ENCODE measurements around the gene NFU1.
A peak's percentile ranks its signal among the peaks of the same experiment; 100 is the strongest.

Gene NFU1

DNA sequence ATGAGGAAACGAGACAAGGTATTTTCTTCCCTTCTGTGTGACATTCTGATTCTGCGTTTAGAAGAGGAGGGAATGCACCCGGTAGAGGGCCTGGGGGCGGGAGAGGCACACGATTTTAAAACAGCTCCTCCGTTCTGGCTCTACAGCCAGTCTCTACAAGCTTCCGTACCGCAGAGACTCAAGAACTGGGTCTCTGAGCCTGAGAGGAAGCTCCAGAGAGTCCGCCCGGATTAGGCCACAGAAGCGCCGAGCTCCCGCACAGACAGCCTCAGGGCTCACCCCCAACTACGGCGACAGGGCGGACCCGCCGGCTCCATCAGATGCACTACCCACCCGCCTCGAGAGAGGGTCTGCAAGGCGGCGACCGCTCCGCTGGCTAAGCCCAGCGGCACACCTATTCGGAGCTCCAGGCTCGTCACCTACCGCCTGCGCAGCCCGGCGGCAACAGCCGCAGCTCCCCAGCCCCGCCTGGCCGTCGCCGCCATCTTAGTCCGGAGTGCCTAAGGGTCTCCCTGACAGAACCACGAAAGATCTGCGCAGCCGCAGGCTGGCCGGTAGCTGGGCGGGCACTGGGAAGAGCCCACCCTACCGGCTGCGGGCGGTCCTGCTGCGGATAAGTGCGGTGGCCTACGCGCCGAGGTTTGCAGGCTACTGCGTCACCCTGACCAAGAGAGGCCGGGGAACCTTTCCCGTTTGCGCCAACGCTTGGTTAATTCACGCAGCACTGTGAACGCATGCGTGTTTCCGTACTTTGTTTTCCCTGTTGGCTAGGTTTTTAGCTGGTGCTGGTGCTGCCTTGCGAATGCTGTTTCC lies at the start of gene NFU1:
NFU1 (minus strand) TSS at position 498 of the 813 bp plus-strand sequence; CDS start at position 485, 13 bp downstream.
- H3K27me3 Mint-ChIP-seq = no peaks in the 10 kb centered on the region
- peaks cover under 1% of the 10 kb centered on the region for H3K36me3 Mint-ChIP-seq (ENCODE audit: low read depth)
- peak within 1 kb of the TSS; percentile 96 for H3K4me3 Mint-ChIP-seq
- peak within 1 kb of the TSS; percentile 98 for H3K27ac Mint-ChIP-seq
- peaks cover 34% of the 10 kb centered on the region for H3K4me1 Mint-ChIP-seq (ENCODE audit: low read depth)
- H3K9me3 Mint-ChIP-seq = peaks cover 7% of the 10 kb centered on the region

DNA sequence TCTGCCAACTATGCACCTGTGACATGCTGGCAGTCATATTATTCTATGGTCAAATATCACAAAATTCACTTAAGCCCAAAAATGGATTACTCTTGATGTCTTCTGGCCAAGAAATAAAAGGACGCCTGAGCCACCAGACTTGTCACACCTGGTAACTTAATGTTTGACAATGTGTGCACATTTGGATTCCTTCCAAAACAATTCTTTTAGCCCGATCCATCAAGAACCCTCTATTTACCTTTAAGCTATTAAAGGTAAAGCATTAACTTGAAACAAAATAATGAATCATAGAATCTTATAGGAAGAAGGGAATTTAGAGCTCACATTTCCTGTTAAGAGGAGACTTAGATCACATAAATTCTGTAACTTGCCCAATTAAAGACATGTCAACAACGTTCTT lies 46.5 kb upstream of the NFU1 start:
- Mint-ChIP-seq H3K4me1 (ENCODE audit: low read depth) (peaks cover 22% of the 10 kb centered on the region), H3K27ac (no peak overlapping the region), H3K36me3 (ENCODE audit: low read depth) (peaks cover 39% of the 10 kb centered on the region), H3K4me3 (no peak overlapping the region), H3K9me3 (no peaks in the 10 kb centered on the region), H3K27me3 (no peaks in the 10 kb centered on the region)

DNA sequence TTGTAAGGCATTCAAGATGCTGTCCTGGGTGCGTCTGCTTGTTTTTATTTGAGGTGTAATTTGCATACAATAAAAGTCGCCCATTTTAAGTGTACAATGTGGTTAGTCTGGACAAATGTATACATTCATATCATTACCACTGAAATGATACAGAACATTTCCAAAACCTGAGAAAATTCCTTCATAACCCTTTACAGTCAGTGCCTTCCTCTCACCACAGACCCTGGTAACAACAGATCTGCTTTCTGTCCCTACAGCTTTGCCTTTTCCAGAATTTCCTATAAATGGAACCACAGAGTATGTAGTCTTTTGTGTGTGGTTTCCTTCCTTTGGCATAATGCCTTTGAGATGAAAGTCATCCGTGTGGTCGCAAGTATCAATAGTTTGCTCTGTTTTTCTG lies 45.8 kb upstream of the NFU1 start:
- Mint-ChIP-seq H3K4me1 (ENCODE audit: low read depth) (peaks cover 29% of the 10 kb centered on the region), H3K27ac (peak overlapping the region; percentile 50), H3K4me3 (no peak overlapping the region), H3K9me3 (no peaks in the 10 kb centered on the region), H3K36me3 (ENCODE audit: low read depth) (peaks cover 34% of the 10 kb centered on the region), H3K27me3 (no peaks in the 10 kb centered on the region)

DNA sequence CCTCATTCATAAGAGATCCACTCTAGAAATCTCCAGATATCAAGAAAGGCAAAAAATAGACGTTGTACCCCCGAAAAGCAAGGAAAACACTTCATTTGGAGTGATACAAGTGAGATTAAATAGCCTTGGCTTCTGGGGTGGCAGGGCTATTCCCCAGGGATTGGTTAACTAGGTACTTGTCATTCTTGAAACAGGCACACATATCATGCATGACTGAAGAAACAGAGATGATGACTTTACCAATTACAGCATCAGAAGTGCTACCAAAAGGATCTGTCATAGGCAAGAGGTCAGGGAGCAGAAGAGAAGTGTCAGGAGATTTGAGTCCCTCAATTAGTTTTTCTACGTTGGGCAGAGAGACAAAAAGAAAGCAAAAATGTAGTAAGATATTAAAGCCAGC lies 45.2 kb upstream of the NFU1 start:
- Mint-ChIP-seq H3K36me3 (ENCODE audit: low read depth) (peaks cover 38% of the 10 kb centered on the region), H3K4me3 (no peak overlapping the region), H3K4me1 (ENCODE audit: low read depth) (peaks cover 35% of the 10 kb centered on the region), H3K27me3 (no peaks in the 10 kb centered on the region), H3K27ac (peak overlapping the region; percentile 12), H3K9me3 (no peaks in the 10 kb centered on the region)

DNA sequence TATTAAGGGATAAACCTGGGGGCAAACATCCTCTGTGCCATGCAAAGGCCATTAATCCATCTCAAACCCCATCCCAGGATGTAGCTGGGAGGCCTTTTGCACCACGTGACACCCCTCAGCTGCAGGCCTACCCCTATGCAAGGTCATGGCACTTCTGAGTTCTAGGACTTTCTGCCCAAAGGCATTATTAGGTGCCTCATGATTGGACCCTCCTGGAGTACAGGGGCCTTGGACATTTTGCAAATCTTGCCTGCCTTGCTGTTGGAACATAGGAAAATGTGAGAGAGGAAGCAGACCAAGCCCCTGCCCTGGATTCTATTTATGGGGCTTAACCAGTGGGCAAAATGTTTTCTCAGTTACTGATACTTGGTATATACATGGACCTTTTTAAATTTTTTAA lies 44.2 kb upstream of the NFU1 start:
- no peak overlapping the region for H3K27ac Mint-ChIP-seq
- H3K4me1 Mint-ChIP-seq (ENCODE audit: low read depth) = peaks cover 45% of the 10 kb centered on the region
- H3K9me3 Mint-ChIP-seq = no peaks in the 10 kb centered on the region
- no peak overlapping the region for H3K4me3 Mint-ChIP-seq
- no peaks in the 10 kb centered on the region for H3K27me3 Mint-ChIP-seq
- peaks cover 37% of the 10 kb centered on the region for H3K36me3 Mint-ChIP-seq (ENCODE audit: low read depth)

DNA sequence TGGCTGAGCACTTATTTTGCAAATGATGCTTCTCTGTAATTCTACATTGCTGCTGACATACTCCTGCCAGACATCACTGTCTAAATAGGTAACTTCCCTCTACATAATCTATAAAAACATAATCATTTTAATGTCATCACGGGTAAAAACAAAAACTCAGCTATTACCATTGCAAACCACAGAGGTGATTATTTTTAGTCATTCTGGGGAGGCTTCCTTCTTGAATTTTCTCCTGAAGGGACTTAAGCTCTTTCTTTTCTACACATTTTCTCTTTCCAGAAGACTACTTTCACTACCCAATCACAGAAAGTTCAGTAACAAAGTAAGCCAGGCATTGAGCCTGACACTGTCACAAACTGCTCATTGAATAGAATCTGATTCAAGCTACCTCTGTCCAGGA lies 40.4 kb upstream of the NFU1 start:
- Mint-ChIP-seq H3K4me3 (no peak overlapping the region), H3K9me3 (no peaks in the 10 kb centered on the region), H3K27me3 (no peaks in the 10 kb centered on the region), H3K27ac (peak overlapping the region; percentile 17), H3K36me3 (ENCODE audit: low read depth) (peaks cover 52% of the 10 kb centered on the region), H3K4me1 (ENCODE audit: low read depth) (peaks cover 48% of the 10 kb centered on the region)

DNA sequence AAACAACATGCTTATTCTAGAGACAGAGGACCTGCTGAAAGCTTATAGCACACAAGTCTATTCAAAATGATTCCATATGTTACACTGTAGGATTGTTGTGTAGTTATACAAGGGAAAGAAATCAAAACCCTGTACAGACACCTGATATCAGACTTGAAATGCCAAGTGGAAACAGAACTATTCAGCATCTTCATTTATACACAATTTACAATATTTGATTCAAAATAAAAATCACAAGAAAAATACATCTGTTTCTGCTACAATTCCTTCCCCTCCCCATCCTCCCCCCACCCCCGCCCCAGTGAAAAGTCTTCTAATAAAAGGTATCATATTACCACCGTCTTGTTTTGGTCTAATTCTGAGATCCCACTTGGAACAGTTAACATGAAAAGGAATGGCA lies 37.5 kb upstream of the NFU1 start:
- Mint-ChIP-seq H3K9me3 (no peaks in the 10 kb centered on the region), H3K27me3 (no peaks in the 10 kb centered on the region), H3K4me3 (no peak overlapping the region), H3K27ac (no peak overlapping the region), H3K36me3 (ENCODE audit: low read depth) (peaks cover 52% of the 10 kb centered on the region), H3K4me1 (ENCODE audit: low read depth) (peaks cover 43% of the 10 kb centered on the region)

DNA sequence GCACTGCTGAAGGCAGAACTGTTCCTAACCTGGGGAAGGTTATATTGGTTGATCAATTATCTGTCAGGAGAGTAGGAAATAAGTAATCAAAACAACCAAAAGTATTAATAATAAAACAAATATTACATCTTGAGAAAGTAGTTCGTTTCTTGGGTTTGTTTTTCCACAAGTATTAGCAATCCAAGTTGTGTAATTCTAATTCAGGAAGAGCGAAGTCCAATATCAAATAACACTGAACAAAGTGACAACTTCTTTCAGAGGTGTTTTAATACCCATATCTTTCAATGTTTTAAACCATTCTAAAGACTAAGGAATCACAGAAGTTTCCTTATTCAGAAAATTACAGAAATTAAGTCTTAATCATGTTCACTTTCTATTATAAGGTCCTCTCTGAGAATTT lies 34.6 kb upstream of the NFU1 start:
- Mint-ChIP-seq H3K27me3 (no peaks in the 10 kb centered on the region), H3K36me3 (ENCODE audit: low read depth) (peaks cover 45% of the 10 kb centered on the region), H3K4me1 (ENCODE audit: low read depth) (peaks cover 16% of the 10 kb centered on the region), H3K4me3 (no peak overlapping the region), H3K27ac (no peak overlapping the region), H3K9me3 (no peaks in the 10 kb centered on the region)

DNA sequence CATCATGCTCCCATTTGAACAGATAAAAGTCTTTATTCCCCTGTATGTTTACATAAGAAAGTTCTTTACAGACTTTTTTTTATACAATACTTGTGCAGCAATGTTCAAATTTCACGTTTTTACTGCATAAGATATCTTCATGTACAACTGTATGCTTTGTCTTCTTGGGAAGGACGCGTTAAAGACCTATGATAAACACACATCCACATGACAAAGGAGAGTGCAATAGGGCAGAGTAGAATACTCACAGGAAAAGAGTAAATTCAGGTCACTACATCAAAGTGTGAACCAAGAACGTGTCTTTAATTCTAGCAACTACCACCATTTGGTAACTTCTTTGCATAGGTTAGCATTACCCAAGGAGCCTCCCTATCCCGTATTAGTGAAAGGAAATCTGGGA lies 33.7 kb upstream of the NFU1 start:
- H3K9me3 Mint-ChIP-seq = no peaks in the 10 kb centered on the region
- H3K4me3 Mint-ChIP-seq = no peak overlapping the region
- H3K27ac Mint-ChIP-seq = no peak overlapping the region
- H3K36me3 Mint-ChIP-seq (ENCODE audit: low read depth) = peaks cover 47% of the 10 kb centered on the region
- H3K4me1 Mint-ChIP-seq (ENCODE audit: low read depth) = peaks cover 7% of the 10 kb centered on the region
- H3K27me3 Mint-ChIP-seq = no peaks in the 10 kb centered on the region

DNA sequence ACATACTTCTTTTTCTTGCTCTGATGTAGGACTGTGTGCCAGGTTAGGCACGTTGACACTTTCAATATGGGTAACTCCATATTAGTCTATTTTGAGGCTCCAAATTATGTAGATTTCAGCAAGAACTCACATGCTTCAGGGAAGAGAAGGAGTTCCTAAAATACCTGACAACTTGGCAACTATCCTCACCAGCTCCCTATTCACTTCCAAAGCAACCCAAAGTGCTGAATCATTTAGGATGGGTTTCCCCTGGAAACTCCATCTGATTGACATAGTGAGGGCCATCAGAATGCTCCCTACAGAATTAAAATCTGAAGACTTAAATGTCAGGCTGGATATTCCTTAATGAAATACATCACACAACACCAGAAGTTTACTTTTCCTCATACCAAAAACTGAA lies 32.5 kb upstream of the NFU1 start:
- no peak overlapping the region for H3K27ac Mint-ChIP-seq
- no peaks in the 10 kb centered on the region for H3K27me3 Mint-ChIP-seq
- H3K9me3 Mint-ChIP-seq = no peaks in the 10 kb centered on the region
- H3K4me1 Mint-ChIP-seq (ENCODE audit: low read depth) = no peaks in the 10 kb centered on the region
- H3K4me3 Mint-ChIP-seq = no peak overlapping the region
- H3K36me3 Mint-ChIP-seq (ENCODE audit: low read depth) = peaks cover 47% of the 10 kb centered on the region

DNA sequence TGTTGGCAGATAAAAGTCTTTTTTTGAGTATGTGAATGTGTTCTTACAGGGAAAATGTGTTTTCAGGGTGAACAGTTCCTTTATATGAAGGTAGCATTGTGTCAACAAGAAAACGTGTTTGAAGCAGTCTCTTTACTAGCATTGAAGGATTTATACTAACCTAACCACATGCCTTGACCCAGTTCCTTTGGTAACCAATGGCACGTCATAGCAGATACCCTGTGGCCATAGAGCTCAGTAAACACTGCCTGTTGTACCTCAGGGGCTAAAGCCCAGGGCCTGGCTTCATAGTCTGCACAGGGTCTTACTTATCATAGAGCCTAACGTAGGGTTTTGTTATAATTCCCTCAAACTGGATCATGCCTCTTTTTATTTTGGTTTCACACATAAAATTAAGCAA lies 32.1 kb upstream of the NFU1 start:
- no peak overlapping the region for H3K27ac Mint-ChIP-seq
- no peaks in the 10 kb centered on the region for H3K9me3 Mint-ChIP-seq
- H3K27me3 Mint-ChIP-seq = no peaks in the 10 kb centered on the region
- H3K36me3 Mint-ChIP-seq (ENCODE audit: low read depth) = peaks cover 52% of the 10 kb centered on the region
- no peak overlapping the region for H3K4me3 Mint-ChIP-seq
- no peaks in the 10 kb centered on the region for H3K4me1 Mint-ChIP-seq (ENCODE audit: low read depth)

DNA sequence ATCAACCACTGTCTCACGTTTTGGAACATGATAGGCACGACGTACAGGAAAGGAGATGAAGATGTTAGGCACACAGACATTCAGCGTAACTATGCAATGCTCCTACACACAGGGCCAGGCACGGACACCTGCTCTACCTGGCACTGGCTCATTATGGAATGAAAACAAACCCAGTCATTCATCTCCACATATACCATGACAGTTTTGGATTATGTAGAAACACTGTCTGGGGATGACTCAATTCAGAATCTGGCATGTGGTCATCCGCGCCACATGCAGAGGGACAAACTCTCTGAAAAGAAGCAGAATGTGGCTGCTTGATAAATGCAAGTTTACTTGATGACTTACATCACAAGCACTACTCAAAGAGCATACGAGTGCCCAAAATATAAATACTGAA lies 29.5 kb upstream of the NFU1 start:
- Mint-ChIP-seq H3K4me1 (ENCODE audit: low read depth) (no peaks in the 10 kb centered on the region), H3K4me3 (no peak overlapping the region), H3K36me3 (ENCODE audit: low read depth) (peaks cover 60% of the 10 kb centered on the region), H3K27me3 (no peaks in the 10 kb centered on the region), H3K9me3 (no peaks in the 10 kb centered on the region), H3K27ac (no peak overlapping the region)

DNA sequence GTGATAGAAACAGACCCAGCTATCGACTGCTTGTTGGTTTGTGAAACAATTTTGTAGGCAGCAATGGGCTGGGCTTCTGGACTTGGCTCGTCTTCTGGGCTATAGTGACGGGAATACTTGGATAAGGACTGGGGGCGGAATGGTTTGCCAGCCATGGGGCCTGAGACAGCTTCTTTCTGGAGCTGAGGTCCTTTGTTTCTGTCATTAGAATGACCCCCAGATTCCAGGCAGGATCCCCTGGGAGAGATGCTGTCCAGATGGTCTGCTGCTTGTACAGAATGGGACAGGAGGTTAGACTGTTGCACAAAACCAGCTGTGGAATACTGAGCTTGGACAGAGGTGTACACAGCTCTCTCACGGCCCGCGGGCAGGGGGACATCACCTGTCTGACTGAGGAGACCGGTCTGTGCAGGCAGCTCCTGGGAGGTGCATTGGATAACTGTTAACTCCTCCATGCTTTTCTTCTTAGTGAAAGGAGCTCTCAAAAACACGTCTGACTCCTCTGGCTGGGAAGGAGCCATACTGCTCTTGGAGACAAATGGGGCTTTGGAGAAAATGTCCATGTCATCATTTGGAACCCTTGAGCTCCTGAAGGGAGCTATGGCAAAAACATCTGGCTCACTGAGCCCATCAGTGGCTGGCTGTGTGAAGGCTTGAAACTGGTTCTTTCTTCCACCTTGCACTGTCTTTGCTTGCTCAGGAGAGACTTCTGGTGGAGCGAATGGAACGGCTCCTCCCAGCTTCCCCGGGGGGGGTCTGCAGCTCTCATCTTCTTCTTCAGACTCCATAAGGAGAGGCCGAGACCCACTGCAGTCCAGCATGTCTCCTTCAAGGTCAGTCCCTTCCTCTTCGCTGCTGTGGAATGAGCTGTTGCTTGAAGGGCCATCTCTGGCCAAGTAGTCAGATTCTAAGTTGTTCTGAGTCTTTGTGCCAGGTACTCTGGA lies 28.6 kb upstream of the NFU1 start:
- no peak overlapping the region for H3K27ac Mint-ChIP-seq
- H3K4me3 Mint-ChIP-seq = no peak overlapping the region

DNA sequence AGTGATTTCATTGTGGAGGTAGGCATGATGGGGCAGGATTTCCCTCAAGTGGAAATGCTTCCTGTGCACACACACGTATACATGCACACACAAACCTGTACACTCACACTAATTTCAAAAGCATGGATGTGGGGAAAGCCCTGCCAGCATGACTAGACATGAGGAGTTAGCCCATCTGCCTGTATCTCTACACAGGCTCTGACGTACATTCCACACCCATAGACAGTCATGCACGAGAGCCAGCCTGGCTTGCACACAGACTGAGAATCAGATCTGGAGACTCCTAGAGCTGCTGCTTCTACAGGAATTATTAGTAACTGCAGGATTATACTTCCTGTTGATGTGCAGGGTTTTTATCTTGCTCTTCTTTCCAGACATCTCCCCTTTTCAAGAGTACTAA lies 27.3 kb upstream of the NFU1 start:
- H3K4me3 Mint-ChIP-seq = no peak overlapping the region
- no peaks in the 10 kb centered on the region for H3K9me3 Mint-ChIP-seq
- no peak overlapping the region for H3K27ac Mint-ChIP-seq
- no peaks in the 10 kb centered on the region for H3K4me1 Mint-ChIP-seq (ENCODE audit: low read depth)
- no peaks in the 10 kb centered on the region for H3K27me3 Mint-ChIP-seq
- peaks cover 57% of the 10 kb centered on the region for H3K36me3 Mint-ChIP-seq (ENCODE audit: low read depth)

More for the DNA sequence above, 28.6 kb upstream of the NFU1 start:
- Mint-ChIP-seq H3K9me3 (no peaks in the 10 kb centered on the region), H3K4me1 (ENCODE audit: low read depth) (no peaks in the 10 kb centered on the region), H3K36me3 (ENCODE audit: low read depth) (peaks cover 62% of the 10 kb centered on the region), H3K27me3 (no peaks in the 10 kb centered on the region)

DNA sequence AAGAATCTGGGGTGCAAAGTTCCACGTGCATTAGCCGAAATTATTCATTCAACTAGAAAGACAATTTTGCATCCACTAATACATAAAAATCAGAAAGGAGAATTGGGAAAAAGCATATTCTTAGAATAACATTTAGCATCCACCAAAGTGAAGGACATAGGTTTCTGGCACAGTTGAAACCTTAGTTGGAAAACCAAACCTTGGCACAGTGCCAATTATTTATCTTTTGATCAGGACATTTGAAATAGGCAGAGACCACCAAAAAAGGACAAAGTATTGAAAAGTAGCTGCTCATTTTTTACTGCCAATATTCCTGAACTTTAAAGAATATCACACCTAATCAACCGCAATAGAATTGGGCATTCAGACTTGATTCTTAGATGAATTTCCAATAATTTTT lies 25.5 kb upstream of the NFU1 start:
- peaks cover 49% of the 10 kb centered on the region for H3K36me3 Mint-ChIP-seq (ENCODE audit: low read depth)
- H3K4me1 Mint-ChIP-seq (ENCODE audit: low read depth) = no peaks in the 10 kb centered on the region
- H3K27ac Mint-ChIP-seq = no peak overlapping the region

More for the DNA sequence above, 25.5 kb upstream of the NFU1 start:
- H3K4me3 Mint-ChIP-seq = no peak overlapping the region
- no peaks in the 10 kb centered on the region for H3K9me3 Mint-ChIP-seq
- no peaks in the 10 kb centered on the region for H3K27me3 Mint-ChIP-seq
